Measurements from ENCODE around the gene ABR.

Gene ABR

DNA sequence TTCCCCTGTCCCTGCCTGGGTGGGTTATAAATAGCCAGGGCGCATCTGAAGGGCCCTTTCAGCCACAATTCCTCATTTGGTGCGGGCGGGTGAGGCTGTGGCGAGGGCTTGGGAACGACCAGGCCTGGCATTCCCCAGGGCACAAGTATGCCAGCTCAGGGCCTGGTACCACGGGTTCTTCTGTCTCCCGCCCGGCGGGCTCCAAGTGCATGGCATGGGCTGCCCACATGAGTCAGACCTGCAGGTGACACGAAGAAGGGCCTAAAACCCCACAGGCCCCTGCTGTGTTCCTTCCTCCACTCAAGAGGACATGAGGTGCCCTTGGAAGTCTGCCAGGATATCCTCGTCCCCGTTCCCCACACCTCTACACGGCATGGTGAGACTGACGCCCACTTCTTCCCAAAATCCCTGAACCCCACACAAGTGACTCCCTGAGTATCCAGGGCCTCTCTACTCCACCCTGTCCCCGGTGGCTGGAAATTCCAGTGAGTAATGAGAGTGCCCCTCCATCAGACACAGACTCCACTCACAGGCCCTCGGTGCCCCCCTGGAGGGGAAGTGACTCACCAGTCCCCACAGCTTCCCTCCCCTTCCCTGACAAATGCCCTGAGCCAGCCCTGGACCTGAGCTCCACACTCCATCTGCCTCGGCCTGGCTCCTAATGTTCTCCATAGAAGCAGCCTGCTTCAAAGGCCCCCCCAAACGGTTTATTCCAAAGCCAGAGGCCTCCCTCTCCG lies 68.8 kb downstream of the ABR start:
- peak overlapping the region; percentile 90 for H3K27ac ChIP-seq (ENCODE audit: low read length, poor library complexity, severe bottlenecking)
- peak overlapping the region in 1 of 2 experiments; percentile 36 for H3K4me3 ChIP-seq (ENCODE audit: insufficient read depth in 1 of 2, low read depth in 1 of 2, low read length in 2 of 2)
- H2BK120ac ChIP-seq (ENCODE audit: low read depth, low read length) = peak overlapping the region; percentile 93
- peak overlapping the region; percentile 98 for H2BK12ac ChIP-seq (ENCODE audit: low read length in 2 of 2)
- H3K23ac ChIP-seq (ENCODE audit: low read length in 2 of 2) = peak overlapping the region in 1 of 2 experiments; percentile 84
- peak overlapping the region; percentile 79 for H4K8ac ChIP-seq (ENCODE audit: low read length)
- no peak overlapping the region for H2AFZ ChIP-seq (ENCODE audit: low read depth, low read length)
- H3K4me2 ChIP-seq (ENCODE audit: low read length, poor library complexity, severe bottlenecking) = no peak overlapping the region
- no peaks in the 10 kb centered on the region for H3K27me3 ChIP-seq (ENCODE audit: control insufficient read depth in 1 of 2, insufficient read depth in 1 of 2, low read length in 2 of 2)
- peaks cover 8% of the 10 kb centered on the region for H3K79me1 ChIP-seq (replicated peaks; ENCODE audit: low read length, poor library complexity, severe bottlenecking)
- H2BK15ac ChIP-seq (ENCODE audit: low read depth, poor library complexity, severe bottlenecking) = peak overlapping the region; percentile 73
- peaks cover 8 to 11% of the 10 kb centered on the region in 2 experiments for H3K36me3 ChIP-seq (ENCODE audit: control insufficient read depth in 1 of 2, insufficient read depth in 2 of 2, low read depth in 1 of 2, low read length in 2 of 2)
- peak overlapping the region; percentile 90 for H2AK5ac ChIP-seq (ENCODE audit: low read length, severe bottlenecking)
- peak overlapping the region; percentile 71 for H3K9ac ChIP-seq (ENCODE audit: low read length)
- DNase-seq = peak; percentile 98
- 26% methylated on average over 19 of the region's 19 CpGs for WGBS
- H3K4ac ChIP-seq (ENCODE audit: low read depth in 1 of 2, low read length in 2 of 2) = peak overlapping the region; percentile 79 to 91
- H2BK5ac ChIP-seq (ENCODE audit: low read depth, low read length, poor library complexity, severe bottlenecking) = peak overlapping the region; percentile 71
- H3K14ac ChIP-seq (ENCODE audit: low read length in 2 of 2) = peak overlapping the region in 1 of 2 experiments; percentile 61
- H4K91ac ChIP-seq (ENCODE audit: low read length) = peak overlapping the region; percentile 94
- peaks cover 58% of the 10 kb centered on the region for H3K4me1 ChIP-seq (ENCODE audit: control insufficient read depth, insufficient read depth, low read depth, low read length)
- peak overlapping the region; percentile 84 to 92 for H3K18ac ChIP-seq (ENCODE audit: low read depth in 1 of 2, low read length in 2 of 2)
- H3K9me3 ChIP-seq (ENCODE audit: control insufficient read depth, low read length) = no peaks in the 10 kb centered on the region

DNA sequence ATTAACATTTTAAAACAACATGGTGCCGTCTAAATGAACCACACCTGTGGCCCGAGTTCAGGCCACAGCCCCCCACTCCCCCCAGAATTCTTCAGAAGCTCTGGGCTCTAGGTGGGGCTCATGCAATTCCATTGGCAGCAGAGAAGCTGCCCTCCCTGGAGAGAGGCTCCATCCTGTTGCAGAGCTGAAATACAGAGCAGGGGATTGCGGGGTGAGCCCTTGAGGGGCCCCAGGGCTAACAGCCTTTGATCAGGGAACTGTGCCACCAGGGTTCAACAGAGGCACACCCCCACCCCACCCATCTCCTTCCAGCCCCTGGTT lies 69.3 kb downstream of the ABR start:
- Histone ChIP-seq H3K18ac (ENCODE audit: low read depth in 1 of 2, low read length in 2 of 2) (peak overlapping the region; percentile 84 to 92), H3K4me1 (ENCODE audit: control insufficient read depth, insufficient read depth, low read depth, low read length) (peaks cover 58% of the 10 kb centered on the region), H4K8ac (ENCODE audit: low read length) (peak overlapping the region; percentile 79), H3K9me3 (ENCODE audit: control insufficient read depth, low read length) (no peaks in the 10 kb centered on the region), H2AK5ac (ENCODE audit: low read length, severe bottlenecking) (peak overlapping the region; percentile 90), H3K27me3 (ENCODE audit: control insufficient read depth in 1 of 2, insufficient read depth in 1 of 2, low read length in 2 of 2) (no peaks in the 10 kb centered on the region), H3K27ac (ENCODE audit: low read length, poor library complexity, severe bottlenecking) (peak overlapping the region; percentile 90), H2BK15ac (ENCODE audit: low read depth, poor library complexity, severe bottlenecking) (peak overlapping the region; percentile 73), H2BK12ac (ENCODE audit: low read length in 2 of 2) (peak overlapping the region; percentile 29 to 98), H3K23ac (ENCODE audit: low read length in 2 of 2) (peak overlapping the region in 1 of 2 experiments; percentile 84), H2AFZ (ENCODE audit: low read depth, low read length) (no peak overlapping the region), H3K36me3 (ENCODE audit: control insufficient read depth in 1 of 2, insufficient read depth in 2 of 2, low read depth in 1 of 2, low read length in 2 of 2) (peaks cover 9 to 11% of the 10 kb centered on the region in 2 experiments), H3K14ac (ENCODE audit: low read length in 2 of 2) (peak overlapping the region in 1 of 2 experiments; percentile 61), H3K79me1 (replicated peaks; ENCODE audit: low read length, poor library complexity, severe bottlenecking) (peaks cover 8% of the 10 kb centered on the region), H2BK5ac (ENCODE audit: low read depth, low read length, poor library complexity, severe bottlenecking) (peak overlapping the region; percentile 71), H3K4ac (ENCODE audit: low read depth in 1 of 2, low read length in 2 of 2) (peak overlapping the region; percentile 79 to 91), H3K4me2 (ENCODE audit: low read length, poor library complexity, severe bottlenecking) (no peak overlapping the region), H2BK120ac (ENCODE audit: low read depth, low read length) (peak overlapping the region; percentile 85), H3K4me3 (ENCODE audit: insufficient read depth in 1 of 2, low read depth in 1 of 2, low read length in 2 of 2) (peak overlapping the region in 1 of 2 experiments; percentile 71), H4K91ac (ENCODE audit: low read length) (peak overlapping the region; percentile 94), H3K9ac (ENCODE audit: low read length) (peak overlapping the region; percentile 71)
- DNase-seq = no peak
- 62% methylated on average over 3 of the region's 3 CpGs for WGBS

DNA sequence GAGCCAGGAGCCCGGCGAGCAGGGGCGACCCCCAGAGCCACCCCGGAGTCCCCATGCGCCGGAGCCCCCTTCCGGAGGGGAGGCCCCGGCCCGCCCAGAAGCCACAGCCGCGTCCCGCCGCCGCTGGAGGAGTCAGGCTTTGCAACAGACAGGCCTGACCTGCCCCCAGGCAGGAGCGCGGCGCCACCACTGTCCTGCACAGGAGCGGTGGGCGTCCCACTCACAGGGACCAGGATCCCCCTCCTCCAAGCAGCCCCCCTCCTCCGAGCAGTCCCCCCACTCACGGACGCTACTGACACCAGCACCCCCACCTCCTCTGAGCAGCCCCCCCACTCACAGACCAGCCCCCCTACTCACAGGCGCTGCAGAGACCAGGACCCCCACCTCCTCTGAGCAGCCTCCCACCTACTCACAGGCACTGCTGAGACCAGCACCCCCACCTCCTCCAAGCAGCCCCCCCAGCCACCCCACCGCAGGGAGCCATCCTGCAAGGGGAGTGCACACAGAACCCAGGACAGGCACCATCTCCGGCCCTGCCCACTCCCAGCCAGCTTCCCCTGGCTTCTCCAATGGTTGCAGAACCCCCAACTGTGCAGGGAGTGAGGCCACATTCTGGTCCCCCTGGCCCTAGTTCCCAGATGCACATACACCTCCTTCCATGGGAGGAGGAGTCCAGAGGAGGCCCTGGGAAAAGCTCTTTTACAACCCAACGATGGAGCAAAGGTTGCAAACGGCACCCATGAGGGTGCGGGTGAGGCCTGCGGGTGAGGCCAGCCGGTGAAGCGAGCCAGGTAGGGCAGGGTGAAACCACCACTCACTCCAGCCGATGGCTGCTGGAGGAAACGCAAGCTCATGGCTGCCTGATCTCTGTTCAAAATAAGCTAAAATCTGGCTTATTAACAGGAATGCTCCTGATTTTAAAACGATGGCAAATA lies 69.9 kb downstream of the ABR start:
- H3K4me3 ChIP-seq (ENCODE audit: insufficient read depth in 1 of 2, low read depth in 1 of 2, low read length in 2 of 2) = peak overlapping the region; percentile 71 to 74
- peak overlapping the region; percentile 84 to 97 for H3K18ac ChIP-seq (ENCODE audit: low read depth in 1 of 2, low read length in 2 of 2)
- H3K4me2 ChIP-seq (ENCODE audit: low read length, poor library complexity, severe bottlenecking) = peak overlapping the region; percentile 68
- peak overlapping the region in 1 of 2 experiments; percentile 96 for H3K14ac ChIP-seq (ENCODE audit: low read length in 2 of 2)
- WGBS = 23% methylated on average over 29 of the region's 34 CpGs
- H3K79me1 ChIP-seq (replicated peaks; ENCODE audit: low read length, poor library complexity, severe bottlenecking) = peaks cover 10% of the 10 kb centered on the region
- H2AK5ac ChIP-seq (ENCODE audit: low read length, severe bottlenecking) = peak overlapping the region; percentile 90
- H2AFZ ChIP-seq (ENCODE audit: low read depth, low read length) = no peak overlapping the region
- H2BK120ac ChIP-seq (ENCODE audit: low read depth, low read length) = peak overlapping the region; percentile 94
- peak overlapping the region; percentile 71 for H2BK5ac ChIP-seq (ENCODE audit: low read depth, low read length, poor library complexity, severe bottlenecking)
- H2BK15ac ChIP-seq (ENCODE audit: low read depth, poor library complexity, severe bottlenecking) = peak overlapping the region; percentile 84
- H2BK12ac ChIP-seq (ENCODE audit: low read length in 2 of 2) = peak overlapping the region; percentile 78 to 99
- peak; percentile 56 for DNase-seq
- peak overlapping the region in 1 of 2 experiments; percentile 90 for H3K23ac ChIP-seq (ENCODE audit: low read length in 2 of 2)
- H3K4ac ChIP-seq (ENCODE audit: low read depth in 1 of 2, low read length in 2 of 2) = peak overlapping the region; percentile 64 to 91
- H4K91ac ChIP-seq (ENCODE audit: low read length) = peak overlapping the region; percentile 95
- no peaks in the 10 kb centered on the region for H3K27me3 ChIP-seq (ENCODE audit: control insufficient read depth in 1 of 2, insufficient read depth in 1 of 2, low read length in 2 of 2)
- peaks cover 53% of the 10 kb centered on the region for H3K4me1 ChIP-seq (ENCODE audit: control insufficient read depth, insufficient read depth, low read depth, low read length)
- no peaks in the 10 kb centered on the region for H3K9me3 ChIP-seq (ENCODE audit: control insufficient read depth, low read length)
- H3K27ac ChIP-seq (ENCODE audit: low read length, poor library complexity, severe bottlenecking) = peak overlapping the region; percentile 90
- H4K8ac ChIP-seq (ENCODE audit: low read length) = peak overlapping the region; percentile 90
- peak overlapping the region; percentile 71 for H3K9ac ChIP-seq (ENCODE audit: low read length)
- H3K36me3 ChIP-seq (ENCODE audit: control insufficient read depth in 1 of 2, insufficient read depth in 2 of 2, low read depth in 1 of 2, low read length in 2 of 2) = peaks cover 9 to 11% of the 10 kb centered on the region in 2 experiments
